GM23338 (cell line): ENCODE measurements around the gene JMJD1C. TPM values are rescaled to one million over a fixed set of nuclear protein-coding genes. Genes with fewer than 3 reads are reported as not detected.

ENCODE experiments used
- ATAC-seq: fragments of 200-7000 bp; cut with Tn5 transposase; 3 replicates; pipeline ENCODE4 v1.9.1; 2020
- DNase-seq: peaks from one replicate; pipeline ENCODE4 v3.0.0-alpha.2; 2015; ENCODE audit warnings: low spot score
- H2AFZ ChIP-seq: fragments of 200-600 bp; sonication (generic); 2 replicates; pipeline ENCODE4 v1.8.0; 2016; ENCODE audit warnings: antibody characterized with exemption, mild to moderate bottlenecking, moderate library complexity
- H3F3A ChIP-seq: fragments of 200-600 bp; sonication (generic); replicated peaks from 2 replicates; pipeline ENCODE4 v1.8.0; 2017; ENCODE audit warnings: antibody characterized with exemption, mixed run types, low read depth
- H3K27ac ChIP-seq: fragments of 200-600 bp; sonication (generic); 2 replicates; pipeline ENCODE4 v1.6.1; 2016; ENCODE audit warnings: low read depth
- H3K27me3 ChIP-seq: fragments of 200-600 bp; sonication (generic); 2 replicates; pipeline ENCODE4 v1.8.0; 2016; ENCODE audit warnings: mild to moderate bottlenecking, mixed run types, moderate library complexity; ENCODE audit not compliant: insufficient read depth
- H3K36me3 ChIP-seq: fragments of 200-600 bp; sonication (generic); 2 replicates; pipeline ENCODE4 v1.8.0; 2016; ENCODE audit warnings: mild to moderate bottlenecking; ENCODE audit not compliant: insufficient read depth
- H3K4me1 ChIP-seq: fragments of 200-600 bp; sonication (generic); 2 replicates; pipeline ENCODE4 v1.8.0; 2016; ENCODE audit warnings: mild to moderate bottlenecking, moderate library complexity; ENCODE audit not compliant: insufficient read depth
- H3K4me2 ChIP-seq: fragments of 200-600 bp; sonication (generic); 2 replicates; pipeline ENCODE4 v1.7.1; 2017; ENCODE audit warnings: mixed run types
- H3K4me3 ChIP-seq: fragments of 200-600 bp; sonication (generic); 2 replicates; pipeline ENCODE4 v1.6.1; 2016; ENCODE audit warnings: mixed run types
- H3K79me2 ChIP-seq: fragments of 200-600 bp; sonication (generic); replicated peaks from 2 replicates; pipeline ENCODE4 v1.8.0; 2017; ENCODE audit warnings: mild to moderate bottlenecking; ENCODE audit not compliant: insufficient read depth
- H3K9me2 ChIP-seq: fragments of 200-600 bp; sonication (generic); 2 replicates; pipeline ENCODE4 v1.8.0; 2017; ENCODE audit not compliant: insufficient read depth
- H4K20me1 ChIP-seq: fragments of 200-600 bp; sonication (generic); replicated peaks from 2 replicates; pipeline ENCODE4 v1.8.0; 2017; ENCODE audit warnings: mild to moderate bottlenecking; ENCODE audit not compliant: insufficient read depth
- H3K27ac Mint-ChIP-seq: 2 replicates; pipeline ENCODE4 v1.8.0; 2020; ENCODE audit warnings: inconsistent platforms, mild to moderate bottlenecking, moderate library complexity, mixed read lengths
- H3K27me3 Mint-ChIP-seq: 3 replicates; pipeline ENCODE4 v1.8.0; 2022; ENCODE audit warnings: low read depth, mild to moderate bottlenecking, moderate library complexity, mixed read lengths, inconsistent platforms; ENCODE audit not compliant: insufficient read depth, poor library complexity
- H3K36me3 Mint-ChIP-seq: 3 replicates; pipeline ENCODE4 v1.8.0; 2021; ENCODE audit warnings: low read depth, mild to moderate bottlenecking, inconsistent platforms, moderate library complexity, mixed read lengths
- H3K4me1 Mint-ChIP-seq: 3 replicates; pipeline ENCODE4 v1.8.0; 2020; ENCODE audit warnings: mild to moderate bottlenecking, inconsistent platforms, mixed read lengths
- H3K4me3 Mint-ChIP-seq: 3 replicates; pipeline ENCODE4 v1.8.0; 2021; ENCODE audit warnings: moderate library complexity, mild to moderate bottlenecking, inconsistent platforms, mixed read lengths
- H3K9me3 Mint-ChIP-seq: 3 replicates; pipeline ENCODE4 v1.8.0; 2020; ENCODE audit warnings: moderate library complexity, mild to moderate bottlenecking, inconsistent platforms, mixed read lengths
- EZH2 ChIP-seq: fragments of 200-600 bp; sonication (generic); IDR thresholded peaks from one replicate; pipeline ENCODE4 v1.8.0; 2017; ENCODE audit warnings: antibody characterized with exemption, mild to moderate bottlenecking, low read depth; ENCODE audit not compliant: unreplicated experiment
- EZH2phosphoT487 ChIP-seq: fragments of 200-600 bp; sonication (generic); IDR thresholded peaks from one replicate; pipeline ENCODE4 v1.8.1; 2018; ENCODE audit warnings: antibody characterized with exemption; ENCODE audit not compliant: unreplicated experiment
- JUNB ChIP-seq: IDR thresholded peaks from one replicate; pipeline ENCODE4 v1.6.1; 2016; ENCODE audit warnings: antibody characterized with exemption; ENCODE audit not compliant: unreplicated experiment
- NANOG ChIP-seq: IDR thresholded peaks from 2 replicates; pipeline ENCODE4 v1.6.1; 2016; ENCODE audit warnings: antibody characterized with exemption, borderline replicate concordance
- POLR2AphosphoS5 ChIP-seq: IDR thresholded peaks from 2 replicates; pipeline ENCODE4 v1.6.1; 2016; ENCODE audit warnings: antibody characterized with exemption, low read depth
- STAT1 ChIP-seq: IDR thresholded peaks from one replicate; pipeline ENCODE4 v1.6.1; 2016; ENCODE audit warnings: antibody characterized with exemption; ENCODE audit not compliant: unreplicated experiment
- ZNF114 ChIP-seq: fragments of 250-450 bp; sonication (Bioruptor Pico); IDR thresholded peaks from 2 replicates; pipeline ENCODE4 v1.5.0; 2020; ENCODE audit warnings: mild to moderate bottlenecking, moderate library complexity
- ZNF331 ChIP-seq: fragments of 250-450 bp; sonication (Bioruptor Pico); IDR thresholded peaks from 2 replicates; pipeline ENCODE4 v1.5.0; 2020; ENCODE audit warnings: low read depth, mild to moderate bottlenecking, moderate library complexity
- polyA plus RNA-seq: library from polyadenylated mRNA; unstranded; fragments of >200 nt; fragmentation: Nextera tagmentation; extraction: Ambion mirVana; gene quantifications from 2 replicates; pipeline ENCODE4 v1.2.1, GENCODE V29; 2016
- total RNA-seq: library from RNA; depleted of rRNA; stranded (reverse); fragments of >200 nt; shearing (Covaris generic); gene quantifications from 2 replicates; pipeline ENCODE4 v1.2.3, GENCODE V29; 2014
- TF ChIP-seq, protein P1 (sequence below): fragments of 250-450 bp; sonication (Bioruptor Pico); IDR thresholded peaks from 2 replicates; pipeline ENCODE4 v1.5.0; 2020; ENCODE audit warnings: mild to moderate bottlenecking, moderate library complexity
- TF ChIP-seq, protein P2 (sequence below): IDR thresholded peaks from one replicate; pipeline ENCODE4 v1.6.1; 2018; ENCODE audit warnings: antibody characterized with exemption; ENCODE audit not compliant: unreplicated experiment
- TF ChIP-seq, protein P3 (sequence below): IDR thresholded peaks from 2 replicates; pipeline ENCODE4 v1.6.1; 2016; ENCODE audit warnings: antibody characterized with exemption
- TF ChIP-seq, protein P4 (sequence below), 2 experiments: fragments of 200-600 bp in 1 of 2; sonication (generic) in 1 of 2; conservative IDR thresholded peaks; 2 replicates each; pipeline versions ENCODE4 v1.5.1 to v1.6.1; 2016 to 2017; ENCODE audit warnings: antibody characterized with exemption in 2 of 2, low read depth in 2 of 2, mild to moderate bottlenecking in 2 of 2, moderate library complexity in 1 of 2

The JMJD1C gene
- total and polyA plus RNA-seq, 2 experiments from 2014 or later = 333 to 435 TPM

DNA sequence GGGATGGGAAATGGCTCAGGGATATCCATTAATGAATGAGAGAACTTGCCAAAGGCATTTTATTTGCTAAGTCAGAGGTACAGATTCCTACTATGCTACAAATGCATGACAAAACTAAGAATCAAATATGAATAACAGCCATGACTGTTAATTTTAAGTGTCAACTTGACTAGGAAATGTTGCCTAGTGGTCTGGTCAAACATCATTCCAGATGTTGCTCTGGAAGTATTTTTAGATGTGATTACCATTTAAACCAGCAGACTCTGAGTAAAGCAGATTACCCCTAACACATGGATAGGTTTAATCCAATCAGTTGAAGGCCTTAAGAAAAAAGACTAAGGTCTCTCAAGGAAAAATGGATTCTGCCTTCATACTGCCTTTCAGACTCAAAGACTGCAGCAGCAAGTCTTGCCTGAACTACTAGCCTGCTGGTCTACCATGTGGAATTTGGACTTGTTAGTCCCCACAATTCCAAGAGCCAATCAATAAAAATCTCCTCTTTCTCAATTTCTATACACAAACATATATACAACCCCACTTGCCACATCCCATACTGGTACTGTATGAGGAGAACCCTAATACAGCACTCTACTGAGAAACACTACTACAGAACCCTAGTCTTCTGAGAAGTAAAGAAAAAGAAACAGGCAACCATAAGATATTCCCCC lies 213.5 kb downstream of the JMJD1C start:
- Histone ChIP-seq H3K27ac (no peak overlapping the region), H3K4me2 (peak overlapping the region; percentile 50), H2AFZ (no peak overlapping the region), H3F3A (no peaks in the 10 kb centered on the region), H3K27me3 (no peaks in the 10 kb centered on the region), H3K79me2 (peaks cover 100% of the 10 kb centered on the region), H4K20me1 (peaks cover 84% of the 10 kb centered on the region), H3K9me2 (no peaks in the 10 kb centered on the region), H3K36me3 (peaks cover 11% of the 10 kb centered on the region), H3K4me1 (peaks cover 58% of the 10 kb centered on the region), H3K4me3 (no peak overlapping the region)
- peaks cover 2% of the 10 kb centered on the region for H3K27me3 Mint-ChIP-seq
- no peak overlapping the region for H3K4me3 Mint-ChIP-seq
- H3K27ac Mint-ChIP-seq = 0 out of 2 replicates have a peak overlapping the region, but pooled peaks have one; percentile 11
- ATAC-seq (no peak), DNase-seq (peak; percentile 38)
- peaks cover 15% of the 10 kb centered on the region for H3K4me1 Mint-ChIP-seq
- peaks cover 32% of the 10 kb centered on the region for H3K36me3 Mint-ChIP-seq
- no peaks in the 10 kb centered on the region for H3K9me3 Mint-ChIP-seq
- TF ChIP-seq, protein P1, sequence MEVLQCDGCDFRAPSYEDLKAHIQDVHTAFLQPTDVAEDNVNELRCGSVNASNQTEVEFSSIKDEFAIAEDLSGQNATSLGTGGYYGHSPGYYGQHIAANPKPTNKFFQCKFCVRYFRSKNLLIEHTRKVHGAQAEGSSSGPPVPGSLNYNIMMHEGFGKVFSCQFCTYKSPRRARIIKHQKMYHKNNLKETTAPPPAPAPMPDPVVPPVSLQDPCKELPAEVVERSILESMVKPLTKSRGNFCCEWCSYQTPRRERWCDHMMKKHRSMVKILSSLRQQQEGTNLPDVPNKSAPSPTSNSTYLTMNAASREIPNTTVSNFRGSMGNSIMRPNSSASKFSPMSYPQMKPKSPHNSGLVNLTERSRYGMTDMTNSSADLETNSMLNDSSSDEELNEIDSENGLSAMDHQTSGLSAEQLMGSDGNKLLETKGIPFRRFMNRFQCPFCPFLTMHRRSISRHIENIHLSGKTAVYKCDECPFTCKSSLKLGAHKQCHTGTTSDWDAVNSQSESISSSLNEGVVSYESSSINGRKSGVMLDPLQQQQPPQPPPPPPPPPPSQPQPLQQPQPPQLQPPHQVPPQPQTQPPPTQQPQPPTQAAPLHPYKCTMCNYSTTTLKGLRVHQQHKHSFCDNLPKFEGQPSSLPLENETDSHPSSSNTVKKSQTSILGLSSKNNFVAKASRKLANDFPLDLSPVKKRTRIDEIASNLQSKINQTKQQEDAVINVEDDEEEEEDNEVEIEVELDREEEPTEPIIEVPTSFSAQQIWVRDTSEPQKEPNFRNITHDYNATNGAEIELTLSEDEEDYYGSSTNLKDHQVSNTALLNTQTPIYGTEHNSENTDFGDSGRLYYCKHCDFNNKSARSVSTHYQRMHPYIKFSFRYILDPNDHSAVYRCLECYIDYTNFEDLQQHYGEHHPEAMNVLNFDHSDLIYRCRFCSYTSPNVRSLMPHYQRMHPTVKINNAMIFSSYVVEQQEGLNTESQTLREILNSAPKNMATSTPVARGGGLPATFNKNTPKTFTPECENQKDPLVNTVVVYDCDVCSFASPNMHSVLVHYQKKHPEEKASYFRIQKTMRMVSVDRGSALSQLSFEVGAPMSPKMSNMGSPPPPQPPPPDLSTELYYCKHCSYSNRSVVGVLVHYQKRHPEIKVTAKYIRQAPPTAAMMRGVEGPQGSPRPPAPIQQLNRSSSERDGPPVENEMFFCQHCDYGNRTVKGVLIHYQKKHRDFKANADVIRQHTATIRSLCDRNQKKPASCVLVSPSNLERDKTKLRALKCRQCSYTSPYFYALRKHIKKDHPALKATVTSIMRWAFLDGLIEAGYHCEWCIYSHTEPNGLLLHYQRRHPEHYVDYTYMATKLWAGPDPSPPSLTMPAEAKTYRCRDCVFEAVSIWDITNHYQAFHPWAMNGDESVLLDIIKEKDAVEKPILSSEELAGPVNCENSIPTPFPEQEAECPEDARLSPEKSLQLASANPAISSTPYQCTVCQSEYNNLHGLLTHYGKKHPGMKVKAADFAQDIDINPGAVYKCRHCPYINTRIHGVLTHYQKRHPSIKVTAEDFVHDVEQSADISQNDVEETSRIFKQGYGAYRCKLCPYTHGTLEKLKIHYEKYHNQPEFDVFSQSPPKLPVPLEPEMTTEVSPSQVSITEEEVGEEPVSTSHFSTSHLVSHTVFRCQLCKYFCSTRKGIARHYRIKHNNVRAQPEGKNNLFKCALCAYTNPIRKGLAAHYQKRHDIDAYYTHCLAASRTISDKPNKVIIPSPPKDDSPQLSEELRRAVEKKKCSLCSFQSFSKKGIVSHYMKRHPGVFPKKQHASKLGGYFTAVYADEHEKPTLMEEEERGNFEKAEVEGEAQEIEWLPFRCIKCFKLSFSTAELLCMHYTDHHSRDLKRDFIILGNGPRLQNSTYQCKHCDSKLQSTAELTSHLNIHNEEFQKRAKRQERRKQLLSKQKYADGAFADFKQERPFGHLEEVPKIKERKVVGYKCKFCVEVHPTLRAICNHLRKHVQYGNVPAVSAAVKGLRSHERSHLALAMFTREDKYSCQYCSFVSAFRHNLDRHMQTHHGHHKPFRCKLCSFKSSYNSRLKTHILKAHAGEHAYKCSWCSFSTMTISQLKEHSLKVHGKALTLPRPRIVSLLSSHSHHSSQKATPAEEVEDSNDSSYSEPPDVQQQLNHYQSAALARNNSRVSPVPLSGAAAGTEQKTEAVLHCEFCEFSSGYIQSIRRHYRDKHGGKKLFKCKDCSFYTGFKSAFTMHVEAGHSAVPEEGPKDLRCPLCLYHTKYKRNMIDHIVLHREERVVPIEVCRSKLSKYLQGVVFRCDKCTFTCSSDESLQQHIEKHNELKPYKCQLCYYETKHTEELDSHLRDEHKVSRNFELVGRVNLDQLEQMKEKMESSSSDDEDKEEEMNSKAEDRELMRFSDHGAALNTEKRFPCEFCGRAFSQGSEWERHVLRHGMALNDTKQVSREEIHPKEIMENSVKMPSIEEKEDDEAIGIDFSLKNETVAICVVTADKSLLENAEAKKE (CRISPR knock-in tag) = no peak
- TF ChIP-seq POLR2AphosphoS5 (no peak), NANOG (no peak), ZNF114 (CRISPR knock-in tag) (no peak), STAT1 (no peak), EZH2phosphoT487 (no peak), JUNB (no peak), ZNF331 (CRISPR knock-in tag) (no peak), EZH2 (no peak)
- TF ChIP-seq, protein P2, sequence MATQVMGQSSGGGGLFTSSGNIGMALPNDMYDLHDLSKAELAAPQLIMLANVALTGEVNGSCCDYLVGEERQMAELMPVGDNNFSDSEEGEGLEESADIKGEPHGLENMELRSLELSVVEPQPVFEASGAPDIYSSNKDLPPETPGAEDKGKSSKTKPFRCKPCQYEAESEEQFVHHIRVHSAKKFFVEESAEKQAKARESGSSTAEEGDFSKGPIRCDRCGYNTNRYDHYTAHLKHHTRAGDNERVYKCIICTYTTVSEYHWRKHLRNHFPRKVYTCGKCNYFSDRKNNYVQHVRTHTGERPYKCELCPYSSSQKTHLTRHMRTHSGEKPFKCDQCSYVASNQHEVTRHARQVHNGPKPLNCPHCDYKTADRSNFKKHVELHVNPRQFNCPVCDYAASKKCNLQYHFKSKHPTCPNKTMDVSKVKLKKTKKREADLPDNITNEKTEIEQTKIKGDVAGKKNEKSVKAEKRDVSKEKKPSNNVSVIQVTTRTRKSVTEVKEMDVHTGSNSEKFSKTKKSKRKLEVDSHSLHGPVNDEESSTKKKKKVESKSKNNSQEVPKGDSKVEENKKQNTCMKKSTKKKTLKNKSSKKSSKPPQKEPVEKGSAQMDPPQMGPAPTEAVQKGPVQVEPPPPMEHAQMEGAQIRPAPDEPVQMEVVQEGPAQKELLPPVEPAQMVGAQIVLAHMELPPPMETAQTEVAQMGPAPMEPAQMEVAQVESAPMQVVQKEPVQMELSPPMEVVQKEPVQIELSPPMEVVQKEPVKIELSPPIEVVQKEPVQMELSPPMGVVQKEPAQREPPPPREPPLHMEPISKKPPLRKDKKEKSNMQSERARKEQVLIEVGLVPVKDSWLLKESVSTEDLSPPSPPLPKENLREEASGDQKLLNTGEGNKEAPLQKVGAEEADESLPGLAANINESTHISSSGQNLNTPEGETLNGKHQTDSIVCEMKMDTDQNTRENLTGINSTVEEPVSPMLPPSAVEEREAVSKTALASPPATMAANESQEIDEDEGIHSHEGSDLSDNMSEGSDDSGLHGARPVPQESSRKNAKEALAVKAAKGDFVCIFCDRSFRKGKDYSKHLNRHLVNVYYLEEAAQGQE = no peak
- TF ChIP-seq, protein P3, sequence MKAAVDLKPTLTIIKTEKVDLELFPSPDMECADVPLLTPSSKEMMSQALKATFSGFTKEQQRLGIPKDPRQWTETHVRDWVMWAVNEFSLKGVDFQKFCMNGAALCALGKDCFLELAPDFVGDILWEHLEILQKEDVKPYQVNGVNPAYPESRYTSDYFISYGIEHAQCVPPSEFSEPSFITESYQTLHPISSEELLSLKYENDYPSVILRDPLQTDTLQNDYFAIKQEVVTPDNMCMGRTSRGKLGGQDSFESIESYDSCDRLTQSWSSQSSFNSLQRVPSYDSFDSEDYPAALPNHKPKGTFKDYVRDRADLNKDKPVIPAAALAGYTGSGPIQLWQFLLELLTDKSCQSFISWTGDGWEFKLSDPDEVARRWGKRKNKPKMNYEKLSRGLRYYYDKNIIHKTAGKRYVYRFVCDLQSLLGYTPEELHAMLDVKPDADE = no peak
- TF ChIP-seq, protein P4, sequence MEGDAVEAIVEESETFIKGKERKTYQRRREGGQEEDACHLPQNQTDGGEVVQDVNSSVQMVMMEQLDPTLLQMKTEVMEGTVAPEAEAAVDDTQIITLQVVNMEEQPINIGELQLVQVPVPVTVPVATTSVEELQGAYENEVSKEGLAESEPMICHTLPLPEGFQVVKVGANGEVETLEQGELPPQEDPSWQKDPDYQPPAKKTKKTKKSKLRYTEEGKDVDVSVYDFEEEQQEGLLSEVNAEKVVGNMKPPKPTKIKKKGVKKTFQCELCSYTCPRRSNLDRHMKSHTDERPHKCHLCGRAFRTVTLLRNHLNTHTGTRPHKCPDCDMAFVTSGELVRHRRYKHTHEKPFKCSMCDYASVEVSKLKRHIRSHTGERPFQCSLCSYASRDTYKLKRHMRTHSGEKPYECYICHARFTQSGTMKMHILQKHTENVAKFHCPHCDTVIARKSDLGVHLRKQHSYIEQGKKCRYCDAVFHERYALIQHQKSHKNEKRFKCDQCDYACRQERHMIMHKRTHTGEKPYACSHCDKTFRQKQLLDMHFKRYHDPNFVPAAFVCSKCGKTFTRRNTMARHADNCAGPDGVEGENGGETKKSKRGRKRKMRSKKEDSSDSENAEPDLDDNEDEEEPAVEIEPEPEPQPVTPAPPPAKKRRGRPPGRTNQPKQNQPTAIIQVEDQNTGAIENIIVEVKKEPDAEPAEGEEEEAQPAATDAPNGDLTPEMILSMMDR (conservative IDR thresholded peaks at IDR 0.05; ENCODE audit: low read depth in 2 of 2) = no peak
